Activated T-cell treated with anti-CD3 and anti-CD28 coated beads, Interleukin-2, amount 50 U/mL, for 24 hours (primary cell): Measurements from ENCODE around the gene NLRP5.
"Not testable (repeated sequence)": the region's sequence is repeated elsewhere in the genome, so short reads cannot be mapped to it uniquely, and the experiment has no call there.

Experiments used
- DNase-seq: peaks from one replicate; pipeline ENCODE4 v3.0.0-alpha.2; 2020
- H3K27ac Mint-ChIP-seq: 2 replicates; pipeline ENCODE4 v1.8.0; 2020; ENCODE audit warnings: mild to moderate bottlenecking, mixed read lengths
- H3K27me3 Mint-ChIP-seq: 2 replicates; pipeline ENCODE4 v1.8.0; 2020; ENCODE audit warnings: mixed read lengths
- H3K36me3 Mint-ChIP-seq: 2 replicates; pipeline ENCODE4 v1.8.0; 2020; ENCODE audit warnings: low read depth, mixed read lengths
- H3K4me1 Mint-ChIP-seq: 2 replicates; pipeline ENCODE4 v1.8.0; 2020; ENCODE audit warnings: low read depth, mixed read lengths
- H3K4me3 Mint-ChIP-seq: 2 replicates; pipeline ENCODE4 v1.8.0; 2020; ENCODE audit warnings: mild to moderate bottlenecking, moderate library complexity, mixed read lengths
- H3K9me3 Mint-ChIP-seq: 2 replicates; pipeline ENCODE4 v1.8.0; 2020; ENCODE audit warnings: mixed read lengths

Gene NLRP5

GRCh38 chr19:55986487-55986886 is at the start of gene NLRP5:
NLRP5 (plus strand) TSS chr19:55986775.
- no peak for DNase-seq
- H3K27ac Mint-ChIP-seq = no peak within 1 kb of the TSS

DNA sequence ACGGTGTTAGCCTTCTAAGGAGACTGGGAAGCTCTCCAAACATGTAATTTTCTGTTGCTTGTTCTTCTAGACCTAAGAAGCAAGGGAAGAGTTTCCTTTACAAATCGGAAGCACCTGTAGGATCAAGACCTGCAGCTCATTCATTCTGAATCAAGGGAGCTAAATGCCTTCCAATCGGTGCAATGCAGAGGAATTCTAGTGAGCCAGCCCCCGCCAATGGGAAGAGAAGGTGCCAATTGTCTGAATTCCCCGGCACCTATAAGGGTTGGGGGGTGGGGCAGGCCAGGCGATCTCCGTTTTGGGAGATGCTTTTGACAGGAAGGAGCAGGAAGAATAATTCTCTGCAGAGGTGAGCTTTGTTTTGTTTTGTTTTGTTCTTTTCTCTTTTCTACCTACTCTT is 47.4 kb upstream of the NLRP5 start:
- no peak overlapping the region for H3K4me3 Mint-ChIP-seq
- H3K4me1 Mint-ChIP-seq = no peaks in the 10 kb centered on the region
- no peaks in the 10 kb centered on the region for H3K36me3 Mint-ChIP-seq
- H3K27ac Mint-ChIP-seq = no peak overlapping the region
- DNase-seq = no peak
- H3K27me3 Mint-ChIP-seq = no peaks in the 10 kb centered on the region
- peaks cover 19% of the 10 kb centered on the region for H3K9me3 Mint-ChIP-seq

More at GRCh38 chr19:55986487-55986886, at the start of gene NLRP5:
- Mint-ChIP-seq H3K27me3 (no peaks in the 10 kb centered on the region), H3K4me1 (no peaks in the 10 kb centered on the region), H3K9me3 (peaks cover 14% of the 10 kb centered on the region), H3K4me3 (no peak within 1 kb of the TSS), H3K36me3 (no peaks in the 10 kb centered on the region)

GRCh38 chr19:55940306-55940705 is 46.3 kb upstream of the NLRP5 start:
- no peaks in the 10 kb centered on the region for H3K36me3 Mint-ChIP-seq
- H3K27ac Mint-ChIP-seq = no peak overlapping the region
- DNase-seq = no peak
- H3K4me3 Mint-ChIP-seq = no peak overlapping the region
- H3K4me1 Mint-ChIP-seq = no peaks in the 10 kb centered on the region
- peaks cover 15% of the 10 kb centered on the region for H3K9me3 Mint-ChIP-seq
- no peaks in the 10 kb centered on the region for H3K27me3 Mint-ChIP-seq

- Mint-ChIP-seq H3K4me1 (no peaks in the 10 kb centered on the region), H3K27me3 (peaks cover 5% of the 10 kb centered on the region), H3K9me3 (peaks cover 29% of the 10 kb centered on the region), H3K27ac (no peak within 1 kb of the TSS), H3K36me3 (no peaks in the 10 kb centered on the region), H3K4me3 (no peak within 1 kb of the TSS)
- no peak for DNase-seq
Measured at GRCh38 chr19:55947532-55947931, 39.0 kb upstream of the NLRP5 start, which contains the start of gene NLRP8. NLRP8 (plus strand) TSS chr19:55947832.

GRCh38 chr19:55950566-55950965 is 36.0 kb upstream of the NLRP5 start:
- H3K27me3 Mint-ChIP-seq, H3K36me3 Mint-ChIP-seq, H3K4me1 Mint-ChIP-seq, H3K27ac Mint-ChIP-seq, DNase-seq, H3K4me3 Mint-ChIP-seq: not testable (repeated sequence)
- H3K9me3 Mint-ChIP-seq = peaks cover 25% of the 10 kb centered on the region

GRCh38 chr19:55956431-55956830 is 30.1 kb upstream of the NLRP5 start:
- H3K4me1 Mint-ChIP-seq = no peaks in the 10 kb centered on the region
- H3K36me3 Mint-ChIP-seq = no peaks in the 10 kb centered on the region

DNA sequence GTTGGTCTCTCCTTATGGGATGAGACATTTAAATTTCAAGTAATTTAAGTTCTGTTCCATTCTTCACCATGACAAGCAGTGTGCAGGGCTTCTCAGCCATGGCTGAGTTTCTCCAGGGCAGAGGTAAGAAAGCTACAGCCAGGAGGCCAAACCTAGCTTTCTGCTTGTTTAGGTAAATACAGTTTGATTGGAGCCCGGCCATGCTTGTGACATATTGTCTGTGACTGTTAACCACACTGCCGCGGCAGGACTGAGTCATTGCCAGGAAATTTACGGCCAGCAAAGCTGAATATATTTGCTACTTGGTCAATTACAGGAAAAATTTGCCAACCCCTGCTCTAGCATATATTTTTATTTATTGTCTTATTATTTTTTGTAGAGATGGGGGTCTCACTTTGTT is 28.2 kb upstream of the NLRP5 start:
- no peak overlapping the region for H3K4me3 Mint-ChIP-seq
- no peak overlapping the region for H3K27ac Mint-ChIP-seq
- no peaks in the 10 kb centered on the region for H3K36me3 Mint-ChIP-seq
- peaks cover 6% of the 10 kb centered on the region for H3K9me3 Mint-ChIP-seq
- H3K4me1 Mint-ChIP-seq = no peaks in the 10 kb centered on the region
- H3K27me3 Mint-ChIP-seq = no peaks in the 10 kb centered on the region
- no peak for DNase-seq

More at GRCh38 chr19:55956431-55956830, 30.1 kb upstream of the NLRP5 start:
- H3K9me3 Mint-ChIP-seq = peaks cover 7% of the 10 kb centered on the region
- no peak overlapping the region for H3K27ac Mint-ChIP-seq
- no peak overlapping the region for H3K4me3 Mint-ChIP-seq
- DNase-seq = no peak
- H3K27me3 Mint-ChIP-seq = no peaks in the 10 kb centered on the region

- H3K27me3 Mint-ChIP-seq = no peaks in the 10 kb centered on the region
- no peaks in the 10 kb centered on the region for H3K36me3 Mint-ChIP-seq
- no peak overlapping the region for H3K4me3 Mint-ChIP-seq
- H3K27ac Mint-ChIP-seq = no peak overlapping the region
- no peak for DNase-seq
- H3K4me1 Mint-ChIP-seq = no peaks in the 10 kb centered on the region
- H3K9me3 Mint-ChIP-seq = peaks cover 11% of the 10 kb centered on the region
Measured at GRCh38 chr19:55959996-55960675, 26.4 kb upstream of the NLRP5 start.

DNA sequence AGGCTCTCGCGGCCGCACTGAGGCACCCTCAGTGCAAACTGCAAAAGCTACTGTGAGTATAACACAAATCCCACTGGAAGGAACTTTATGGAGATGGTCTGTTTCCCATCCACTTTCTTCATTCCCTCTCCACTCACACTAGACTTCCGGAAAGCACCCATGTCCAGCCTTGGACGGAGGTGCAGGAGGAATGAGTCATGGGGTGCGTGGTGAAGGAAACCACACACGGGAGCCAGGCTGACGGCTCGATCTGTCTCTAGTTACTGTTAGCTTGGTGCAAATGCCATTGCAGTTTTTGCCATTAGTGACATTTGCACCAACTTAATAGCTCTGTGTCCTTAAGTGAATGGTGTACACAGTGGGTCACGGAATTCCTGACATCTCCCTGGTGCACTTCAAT is 24.4 kb upstream of the NLRP5 start:
- Mint-ChIP-seq H3K4me3 (no peak overlapping the region), H3K27ac (no peak overlapping the region), H3K4me1 (no peaks in the 10 kb centered on the region), H3K36me3 (no peaks in the 10 kb centered on the region), H3K27me3 (no peaks in the 10 kb centered on the region), H3K9me3 (peaks cover 12% of the 10 kb centered on the region)
- no peak for DNase-seq

- H3K9me3 Mint-ChIP-seq = peaks cover 32% of the 10 kb centered on the region
Measured at GRCh38 chr19:55973982-55974381, 12.6 kb upstream of the NLRP5 start.

GRCh38 chr19:55980415-55980814 is 6.2 kb upstream of the NLRP5 start:
- DNase-seq = no peak
- Mint-ChIP-seq H3K4me3 (no peak overlapping the region), H3K36me3 (no peaks in the 10 kb centered on the region), H3K9me3 (peaks cover 24% of the 10 kb centered on the region), H3K27ac (no peak overlapping the region), H3K27me3 (no peaks in the 10 kb centered on the region), H3K4me1 (no peaks in the 10 kb centered on the region)

More at GRCh38 chr19:55973982-55974381, 12.6 kb upstream of the NLRP5 start:
- no peak for DNase-seq
- Mint-ChIP-seq H3K27ac (no peak overlapping the region), H3K27me3 (peaks cover 2% of the 10 kb centered on the region), H3K4me1 (no peaks in the 10 kb centered on the region), H3K36me3 (no peaks in the 10 kb centered on the region), H3K4me3 (no peak overlapping the region)

DNA sequence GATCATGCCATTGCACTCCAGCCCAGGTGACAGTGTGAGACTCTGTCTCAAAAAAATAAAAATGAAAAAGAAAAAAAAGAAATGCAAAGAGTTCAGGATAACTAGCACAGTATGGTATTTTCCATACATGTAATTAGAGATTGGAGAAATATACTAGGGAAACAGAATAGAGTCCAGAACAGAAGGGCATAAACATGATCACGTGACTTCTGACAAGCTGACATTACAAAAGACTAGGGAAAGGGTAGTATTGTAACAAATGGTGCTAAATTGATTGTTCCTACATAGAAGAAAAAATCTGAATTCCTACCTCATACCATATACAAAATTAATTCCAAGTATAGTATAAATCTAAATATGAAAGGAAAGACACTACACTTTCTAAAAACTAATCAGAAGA is 1.3 kb upstream of the NLRP5 start:
- Mint-ChIP-seq H3K27ac (no peak overlapping the region), H3K36me3 (no peaks in the 10 kb centered on the region), H3K4me1 (no peaks in the 10 kb centered on the region), H3K4me3 (no peak overlapping the region), H3K9me3 (peaks cover 18% of the 10 kb centered on the region), H3K27me3 (no peaks in the 10 kb centered on the region)
- no peak for DNase-seq

- DNase-seq = no peak
Measured at GRCh38 chr19:55990831-55991230, 4.3 kb downstream of the NLRP5 start.

GRCh38 chr19:55993492-55993891 is 6.9 kb downstream of the NLRP5 start:
- Mint-ChIP-seq H3K27ac (no peak overlapping the region), H3K36me3 (no peaks in the 10 kb centered on the region), H3K9me3 (peaks cover 27% of the 10 kb centered on the region), H3K4me1 (no peaks in the 10 kb centered on the region), H3K27me3 (no peaks in the 10 kb centered on the region), H3K4me3 (no peak overlapping the region)
- DNase-seq = no peak

More at GRCh38 chr19:55990831-55991230, 4.3 kb downstream of the NLRP5 start:
- Mint-ChIP-seq H3K27me3 (no peaks in the 10 kb centered on the region), H3K36me3 (no peaks in the 10 kb centered on the region), H3K4me1 (no peaks in the 10 kb centered on the region), H3K4me3 (no peak overlapping the region), H3K9me3 (peaks cover 29% of the 10 kb centered on the region), H3K27ac (no peak overlapping the region)

- no peaks in the 10 kb centered on the region for H3K27me3 Mint-ChIP-seq
Measured at GRCh38 chr19:56014765-56015164, 28.2 kb downstream of the NLRP5 start.

More at GRCh38 chr19:56014765-56015164, 28.2 kb downstream of the NLRP5 start:
- Mint-ChIP-seq H3K4me3 (no peak overlapping the region), H3K9me3 (peaks cover 33% of the 10 kb centered on the region), H3K36me3 (no peaks in the 10 kb centered on the region), H3K27ac (no peak overlapping the region), H3K4me1 (no peaks in the 10 kb centered on the region)
- no peak for DNase-seq
